Cerebellar nuclear complex (tissue), 1 donor: ENCODE measurements around the gene GAB1.

Experiments used
- DNase-seq, 2 experiments: peaks; one replicate each; lab custom pipeline; 2025; lab: John Stamatoyannopoulos, UW

Gene GAB1

GRCh38 chr4:143336781-143337599 lies at the start of gene GAB1:
Gene GAB1, plus strand, starts transcription at chr4:143336876. Its CDS starts 313 bp downstream, at chr4:143337189.
- DNase-seq, result no peak

GRCh38 chr4:143287572-143287923 lies 49.1 kb upstream of the GAB1 start:
- no peak for DNase-seq

DNA sequence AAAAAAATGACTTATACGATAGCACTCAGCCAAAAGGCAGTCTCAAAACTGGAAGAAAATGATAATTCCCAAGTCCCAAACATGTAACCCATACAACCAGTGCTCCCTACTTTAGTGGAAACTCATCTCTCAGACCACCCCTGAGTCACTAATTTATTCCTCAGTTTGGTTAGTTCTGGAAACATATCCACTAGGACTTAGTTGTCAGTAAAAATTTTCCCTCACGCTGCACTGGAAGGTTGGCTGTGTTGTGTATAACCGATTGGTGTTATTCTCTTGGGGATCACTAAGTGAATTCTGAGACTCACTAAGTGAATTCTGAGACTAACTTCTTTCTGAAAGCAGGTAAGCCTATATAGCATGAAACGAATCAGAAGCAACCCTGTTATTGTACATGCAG lies 48.5 kb upstream of the GAB1 start:
- DNase-seq, result no peak

DNA sequence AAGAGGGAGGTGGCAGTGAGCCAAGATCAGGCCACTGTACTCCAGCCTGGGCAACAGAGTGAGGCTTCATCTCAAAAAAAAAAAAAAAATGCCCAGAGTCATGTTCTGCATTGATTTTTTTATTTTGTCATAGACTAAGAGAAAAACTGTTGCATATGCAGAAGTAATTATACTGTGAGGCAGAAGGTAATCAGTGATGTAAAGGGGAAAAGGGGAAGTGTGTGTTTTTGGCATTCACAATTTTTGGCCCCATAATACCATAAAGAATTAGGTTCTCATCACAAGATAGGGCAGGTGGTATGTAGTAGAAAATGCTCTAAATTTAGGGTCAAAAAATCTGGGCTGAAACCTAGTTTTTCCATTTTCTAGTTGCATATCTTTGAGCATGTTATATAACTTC lies 47.3 kb upstream of the GAB1 start:
- no peak for DNase-seq

DNA sequence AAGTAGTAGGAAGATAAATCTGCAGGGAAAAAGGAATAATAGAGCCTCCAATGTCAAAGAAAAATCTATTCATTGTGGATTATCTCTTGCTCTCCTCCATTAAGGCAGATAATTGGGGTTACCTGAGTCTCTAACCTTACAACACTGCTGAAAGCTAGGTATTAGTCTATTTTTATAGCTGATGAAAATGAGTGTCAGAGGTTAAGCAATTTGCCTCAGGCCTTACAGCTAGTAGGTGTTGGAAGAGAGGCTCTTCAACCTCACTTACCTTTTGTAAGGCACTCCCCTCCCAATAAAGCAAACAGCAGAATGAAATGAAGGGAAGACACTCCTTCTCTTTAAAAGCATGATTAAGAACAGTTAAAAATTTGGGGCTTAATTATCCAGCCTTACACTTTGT lies 45.4 kb upstream of the GAB1 start:
- DNase-seq, result no peak

DNA sequence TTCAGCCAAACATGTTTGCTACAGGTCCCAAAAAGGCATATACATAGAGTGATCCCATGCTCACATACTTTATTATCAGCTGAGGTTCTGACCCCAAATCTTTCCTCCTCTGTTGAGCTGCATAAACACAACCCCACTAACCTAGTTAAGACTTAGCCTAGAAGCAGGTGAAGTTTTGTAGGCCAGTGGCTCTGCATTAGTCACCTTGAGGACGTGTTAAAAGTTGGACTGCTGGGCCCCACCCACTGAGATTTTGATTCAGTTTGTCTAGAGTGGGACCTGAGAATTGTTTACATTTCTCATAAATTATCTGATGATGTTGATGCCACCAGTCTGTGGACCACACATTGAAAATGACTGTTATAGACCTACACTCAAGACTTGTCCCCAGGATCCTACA lies 43.8 kb upstream of the GAB1 start:
- DNase-seq, result no peak

- peak in 1 of 2 experiments; percentile 2 for DNase-seq
Measured at GRCh38 chr4:143294310-143294709, 42.4 kb upstream of the GAB1 start.

DNA sequence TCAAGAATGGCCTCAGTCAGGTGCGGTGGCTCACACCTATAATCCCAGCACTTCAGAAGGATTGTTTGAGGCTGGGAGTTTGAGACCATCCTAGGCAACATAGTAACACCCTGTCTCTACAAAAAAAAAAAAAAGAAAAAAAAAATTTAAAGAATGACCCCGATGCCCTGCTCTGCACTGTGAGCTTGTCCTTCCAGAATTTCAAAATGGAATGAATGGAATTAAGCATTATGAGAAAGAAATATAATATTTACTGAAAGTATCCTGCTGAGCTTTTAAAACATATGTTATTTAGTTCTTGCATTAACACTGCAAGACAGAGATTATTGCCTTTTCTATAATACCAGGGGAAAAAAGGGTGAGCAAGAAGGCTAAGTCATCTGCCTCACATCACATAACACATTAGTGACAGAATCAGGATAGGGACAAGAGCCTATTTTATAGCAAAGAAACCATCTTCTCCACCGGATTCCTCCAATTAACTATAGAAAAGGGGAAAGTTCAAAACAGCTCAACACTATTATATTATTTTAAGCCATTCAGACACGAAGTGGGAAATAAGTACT lies 41.9 kb upstream of the GAB1 start:
- DNase-seq, result no peak

DNA sequence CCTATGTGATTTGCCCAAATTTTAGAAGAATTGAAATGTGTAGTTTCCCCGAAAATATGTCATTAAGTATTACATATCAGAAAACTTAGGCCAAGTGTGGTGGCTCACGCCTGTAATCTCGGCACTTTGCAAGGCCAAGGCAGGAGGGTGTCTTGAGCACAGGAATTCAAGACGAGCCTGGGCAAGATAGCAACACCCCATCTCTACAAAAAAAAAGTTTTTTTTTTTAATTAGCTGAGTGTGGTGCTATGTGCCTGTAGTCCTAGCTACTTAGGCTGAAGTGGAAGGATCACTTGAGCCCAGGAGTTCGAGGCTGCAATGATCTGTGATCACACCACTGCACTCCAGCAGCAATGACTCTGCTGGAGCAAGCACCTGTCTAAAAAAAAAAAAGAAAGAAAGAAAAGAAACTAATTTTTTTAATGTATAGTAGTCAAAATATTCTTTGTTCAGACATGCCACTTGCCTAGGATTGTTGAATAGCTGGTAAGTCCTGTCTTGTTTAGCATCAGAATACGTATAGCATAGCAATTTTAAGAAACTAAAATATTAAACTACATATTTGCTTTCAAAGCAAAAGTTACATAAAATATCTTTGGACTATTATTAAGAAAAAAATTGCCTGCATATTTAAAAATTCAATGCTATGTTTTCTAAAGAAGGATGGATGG lies 40.1 kb upstream of the GAB1 start:
- no peak for DNase-seq

- no peak for DNase-seq
Measured at GRCh38 chr4:143300860-143301259, 35.8 kb upstream of the GAB1 start.

DNA sequence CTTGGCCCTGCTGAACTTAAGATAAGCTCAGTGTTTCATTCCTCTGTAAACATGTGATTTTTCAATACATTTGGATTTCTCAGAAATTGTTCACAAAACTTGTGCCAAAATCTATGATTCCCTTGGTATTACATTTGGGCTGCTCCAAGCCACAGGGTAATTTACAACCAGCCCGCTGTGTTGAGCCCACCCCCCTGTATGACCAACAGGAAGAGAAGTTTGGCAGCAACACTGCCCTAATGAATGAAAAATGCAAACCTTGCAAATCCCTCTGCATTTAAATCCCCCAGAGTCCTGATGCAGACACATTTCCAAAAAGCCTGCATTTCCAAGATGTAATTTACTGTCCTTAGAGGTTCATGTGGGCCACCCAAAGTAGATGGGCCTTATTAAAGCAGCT lies 34.1 kb upstream of the GAB1 start:
- DNase-seq, result no peak

- DNase-seq, result no peak
Measured at GRCh38 chr4:143306788-143307187, 29.9 kb upstream of the GAB1 start.

DNA sequence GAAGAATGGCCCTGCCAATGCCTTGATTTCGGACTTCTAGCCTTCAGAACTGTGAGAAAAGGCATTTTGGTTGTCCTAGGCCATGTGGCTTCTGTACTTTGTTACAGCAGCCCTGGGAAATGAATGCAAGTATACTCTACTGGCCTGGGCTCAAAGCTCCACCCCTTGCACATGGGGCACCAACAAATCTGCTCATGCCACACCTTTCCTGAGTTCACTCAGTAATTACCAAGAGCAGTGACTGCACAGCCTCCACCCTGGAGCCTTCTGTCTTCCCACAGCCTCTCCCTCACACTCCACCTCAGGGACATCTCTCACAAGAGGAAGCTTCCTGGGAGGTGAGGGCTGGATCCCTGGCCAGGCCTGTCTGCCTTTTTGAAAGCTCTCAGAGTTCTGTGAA lies 29.1 kb upstream of the GAB1 start:
- no peak for DNase-seq

- DNase-seq, result no peak
Measured at GRCh38 chr4:143308377-143308776, 28.3 kb upstream of the GAB1 start.

DNA sequence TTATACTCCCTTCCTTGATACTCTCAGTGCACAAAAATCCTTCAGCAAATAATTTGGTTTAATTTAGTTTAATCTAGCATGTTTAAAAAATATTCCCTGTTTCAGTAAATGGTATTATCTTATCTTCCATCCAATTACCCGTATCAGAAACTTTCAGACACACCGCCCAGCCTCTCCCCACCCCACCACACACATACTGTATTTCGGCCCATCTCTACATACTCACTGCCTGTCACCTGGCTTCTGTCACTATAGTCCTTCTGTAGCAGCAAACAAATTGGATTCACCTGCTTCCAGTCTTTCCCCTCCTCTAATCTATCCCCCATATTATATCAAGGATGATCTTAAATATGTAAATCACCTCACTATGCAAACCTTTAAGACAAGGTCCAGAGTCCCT lies 24.8 kb upstream of the GAB1 start:
- DNase-seq, result no peak

- DNase-seq, result no peak
Measured at GRCh38 chr4:143313521-143313920, 23.2 kb upstream of the GAB1 start.

DNA sequence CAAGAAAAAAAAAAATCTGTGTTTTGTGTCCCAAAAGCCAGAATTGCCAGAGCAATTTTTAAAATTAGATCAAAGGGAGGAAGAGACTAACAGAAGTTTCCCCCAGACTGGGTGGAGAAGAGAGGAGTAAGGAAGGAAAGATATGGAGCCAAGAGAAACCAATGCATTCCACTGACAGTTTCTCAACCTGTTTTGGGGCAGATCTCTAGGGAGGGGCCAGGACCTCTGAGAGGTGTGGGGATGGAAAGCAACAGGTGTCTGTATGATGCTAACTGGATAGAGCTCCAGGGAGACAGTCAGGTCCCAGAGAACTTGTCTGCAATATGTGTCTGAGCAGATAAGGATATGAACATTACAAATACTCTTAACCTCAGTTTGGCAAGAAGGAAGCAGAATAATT lies 22.7 kb upstream of the GAB1 start:
- no peak for DNase-seq

DNA sequence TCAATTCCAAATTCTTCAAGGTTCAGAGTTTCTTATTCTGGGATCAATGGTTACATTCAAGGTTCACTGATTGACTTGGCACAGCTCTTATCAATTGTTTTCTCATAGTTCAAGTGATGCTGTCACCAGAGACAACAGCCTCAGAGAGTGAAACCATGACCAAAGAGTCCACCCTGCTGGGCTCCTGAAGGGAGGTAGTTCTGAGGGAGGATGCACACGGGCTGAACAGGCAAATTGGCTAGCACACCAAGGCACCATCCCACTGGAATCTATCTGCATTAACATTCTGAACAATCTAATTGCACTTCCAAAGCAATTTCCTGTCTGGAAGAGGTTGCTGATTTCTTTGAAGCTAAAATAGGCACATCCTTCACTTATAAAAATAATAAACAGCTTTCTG lies 16.6 kb upstream of the GAB1 start:
- DNase-seq, result no peak

- DNase-seq, result no peak
Measured at GRCh38 chr4:143326735-143327134, 9.9 kb upstream of the GAB1 start.

DNA sequence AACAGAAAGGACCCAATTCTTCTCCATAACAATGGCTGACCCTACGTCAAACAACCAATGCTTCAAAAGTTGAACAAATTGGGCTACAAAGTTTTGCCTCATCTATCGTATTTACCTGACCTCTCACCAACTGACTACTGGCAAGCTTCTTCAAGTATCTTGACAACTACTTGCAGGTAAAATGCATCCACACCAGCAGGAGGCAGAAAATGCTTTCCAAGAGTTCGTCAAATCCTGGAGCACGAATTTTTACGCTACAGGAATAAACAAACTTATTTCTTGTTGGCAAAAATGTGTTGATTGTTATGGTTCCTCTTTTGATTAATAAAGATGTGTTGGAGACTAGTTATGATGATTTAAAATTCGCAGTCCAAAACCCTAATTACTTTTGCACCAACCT lies 6.7 kb upstream of the GAB1 start:
- DNase-seq, result no peak

GRCh38 chr4:143335979-143336780 lies 496 bp upstream of the GAB1 start:
- peak; percentile 15 to 21 for DNase-seq

GRCh38 chr4:143337600-143338287 lies 1.1 kb downstream of the GAB1 start:
- no peak for DNase-seq
